ENCODE data around the gene P2RY12.
A peak's percentile ranks its signal among the peaks of the same experiment; 100 is the strongest.

P2RY12 gene

GRCh38 chr3:151351648-151352047 lies 32.9 kb downstream of the P2RY12 start:
- H3K27ac ChIP-seq, result no peak overlapping the region
- intact Hi-C loops (cut with DNase I; ENCODE audit: low total_unique reads), result no loop called here

GRCh38 chr3:151351219-151351618 lies 33.3 kb downstream of the P2RY12 start:
- intact Hi-C loops (cut with DNase I; ENCODE audit: low total_unique reads), result no loop called here
- no peaks in the 10 kb centered on the region for H3K36me3 ChIP-seq
- H3K27ac ChIP-seq, result no peak overlapping the region
- H3K4me1 ChIP-seq, result no peaks in the 10 kb centered on the region
- H3K9me3 ChIP-seq, result no peaks in the 10 kb centered on the region
- no peak overlapping the region for H3K4me3 ChIP-seq
- no peak for TF ChIP-seq CTCF (IDR thresholded peaks at IDR 0.05)
- no peak for DNase-seq
- H3K27me3 ChIP-seq, result no peaks in the 10 kb centered on the region

More at GRCh38 chr3:151351648-151352047, 32.9 kb downstream of the P2RY12 start:
- Histone ChIP-seq H3K4me3 (no peak overlapping the region), H3K9me3 (no peaks in the 10 kb centered on the region), H3K4me1 (peaks cover 0 to 2% (median under 1%) of the 10 kb centered on the region in 4 donors), H3K36me3 (no peaks in the 10 kb centered on the region), H3K27me3 (no peaks in the 10 kb centered on the region)
- no peak for TF ChIP-seq CTCF (IDR thresholded peaks at IDR 0.05)
- no peak for DNase-seq

- Histone ChIP-seq H3K27ac (no peak overlapping the region), H3K27me3 (no peaks in the 10 kb centered on the region), H3K4me3 (no peak overlapping the region), H3K36me3 (no peaks in the 10 kb centered on the region), H3K4me1 (peaks cover 0 to 3% (median 1%) of the 10 kb centered on the region in 4 donors), H3K9me3 (no peaks in the 10 kb centered on the region)
- no peak for DNase-seq
- intact Hi-C loops (cut with DNase I; ENCODE audit: low total_unique reads), result no loop called here
- TF ChIP-seq CTCF (IDR thresholded peaks at IDR 0.05), result no peak
Measured at GRCh38 chr3:151350656-151351055, 33.9 kb downstream of the P2RY12 start.

DNA sequence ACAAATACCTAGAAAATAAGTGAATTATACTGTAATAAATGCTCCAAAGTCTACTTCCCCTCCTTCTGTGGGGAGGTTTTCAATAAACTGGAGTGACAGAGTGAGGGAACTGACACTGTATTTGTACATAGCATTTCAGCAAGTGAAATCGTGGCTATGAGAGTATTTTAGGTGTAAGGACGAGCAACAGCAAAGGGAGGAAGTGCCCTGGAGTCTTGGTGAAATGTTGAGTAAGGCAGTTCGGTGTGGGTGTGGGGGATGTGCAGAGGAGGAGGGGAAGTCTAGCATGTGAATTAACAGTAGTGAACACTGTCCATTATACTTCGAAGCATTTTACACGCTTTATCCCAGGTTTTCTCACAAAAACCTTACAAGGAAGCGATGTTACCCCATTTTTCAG lies 37.1 kb downstream of the P2RY12 start:
- Histone ChIP-seq H3K4me3 (no peak overlapping the region), H3K27me3 (no peaks in the 10 kb centered on the region), H3K27ac (no peak overlapping the region), H3K4me1 (peaks cover 0 to 8% (median 2%) of the 10 kb centered on the region in 4 donors), H3K9me3 (no peaks in the 10 kb centered on the region), H3K36me3 (no peaks in the 10 kb centered on the region)
- intact Hi-C loops (cut with DNase I; ENCODE audit: low total_unique reads), result no loop called here
- TF ChIP-seq CTCF (IDR thresholded peaks at IDR 0.05), result no peak
- peak; percentile 45 to 66 for DNase-seq

DNA sequence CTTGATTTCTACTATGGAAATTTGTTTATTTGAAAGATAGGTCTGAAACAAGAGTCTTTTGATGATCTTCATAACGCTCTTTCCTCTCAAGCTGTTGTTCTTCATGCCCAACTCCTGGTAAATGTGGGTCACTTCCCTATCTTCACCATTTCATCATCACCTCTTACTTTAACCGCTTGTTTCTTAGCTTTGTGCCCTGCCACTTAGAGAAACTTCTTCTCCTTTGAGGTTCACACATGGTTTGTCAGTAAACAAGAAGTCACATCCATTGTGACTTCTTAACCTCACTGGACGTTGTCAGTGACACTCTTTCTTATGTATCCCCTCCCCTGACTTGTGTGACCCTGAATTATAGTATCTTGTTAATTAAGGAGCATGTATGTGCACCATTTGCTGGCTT lies 38.3 kb downstream of the P2RY12 start:
- H3K4me1 ChIP-seq, result peaks cover 0 to 8% (median 2%) of the 10 kb centered on the region in 4 donors

More for the DNA sequence above, 38.3 kb downstream of the P2RY12 start:
- no peaks in the 10 kb centered on the region for H3K9me3 ChIP-seq
- intact Hi-C loops (cut with DNase I; ENCODE audit: low total_unique reads), result no loop called here
- H3K4me3 ChIP-seq, result no peak overlapping the region
- H3K36me3 ChIP-seq, result no peaks in the 10 kb centered on the region
- TF ChIP-seq CTCF (IDR thresholded peaks at IDR 0.05), result no peak
- H3K27me3 ChIP-seq, result no peaks in the 10 kb centered on the region
- no peak overlapping the region for H3K27ac ChIP-seq
- no peak for DNase-seq

All from tibial artery (tissue), 4 donors.